ENCODE measurements around the gene RLN3.

DNA sequence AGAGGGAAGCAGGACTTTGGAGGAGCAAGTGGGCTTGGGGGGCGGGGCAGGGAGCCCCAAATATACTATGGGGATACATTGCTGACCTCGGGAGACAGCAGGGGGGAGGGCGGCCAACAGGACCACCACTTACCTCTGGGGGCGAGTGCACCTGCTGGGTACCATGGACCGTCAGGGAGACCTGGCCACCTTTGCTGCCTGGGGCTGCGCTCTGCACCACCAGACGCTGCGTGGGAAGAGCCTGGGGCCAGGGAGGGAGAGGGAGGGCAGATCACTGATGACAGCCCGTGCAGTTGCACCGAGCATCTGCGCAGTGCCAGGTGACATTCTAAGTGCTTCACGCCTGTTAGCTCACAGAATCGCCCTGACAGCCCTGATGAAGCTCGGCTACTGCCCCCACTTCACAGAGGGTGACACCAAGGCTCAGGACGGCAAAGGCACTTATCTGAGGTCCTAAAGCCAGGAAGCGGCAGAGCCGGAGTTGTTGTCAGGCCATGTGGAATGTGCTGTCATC, 45.9 kb upstream of the RLN3 start:
- TF ChIP-seq, protein P1, sequence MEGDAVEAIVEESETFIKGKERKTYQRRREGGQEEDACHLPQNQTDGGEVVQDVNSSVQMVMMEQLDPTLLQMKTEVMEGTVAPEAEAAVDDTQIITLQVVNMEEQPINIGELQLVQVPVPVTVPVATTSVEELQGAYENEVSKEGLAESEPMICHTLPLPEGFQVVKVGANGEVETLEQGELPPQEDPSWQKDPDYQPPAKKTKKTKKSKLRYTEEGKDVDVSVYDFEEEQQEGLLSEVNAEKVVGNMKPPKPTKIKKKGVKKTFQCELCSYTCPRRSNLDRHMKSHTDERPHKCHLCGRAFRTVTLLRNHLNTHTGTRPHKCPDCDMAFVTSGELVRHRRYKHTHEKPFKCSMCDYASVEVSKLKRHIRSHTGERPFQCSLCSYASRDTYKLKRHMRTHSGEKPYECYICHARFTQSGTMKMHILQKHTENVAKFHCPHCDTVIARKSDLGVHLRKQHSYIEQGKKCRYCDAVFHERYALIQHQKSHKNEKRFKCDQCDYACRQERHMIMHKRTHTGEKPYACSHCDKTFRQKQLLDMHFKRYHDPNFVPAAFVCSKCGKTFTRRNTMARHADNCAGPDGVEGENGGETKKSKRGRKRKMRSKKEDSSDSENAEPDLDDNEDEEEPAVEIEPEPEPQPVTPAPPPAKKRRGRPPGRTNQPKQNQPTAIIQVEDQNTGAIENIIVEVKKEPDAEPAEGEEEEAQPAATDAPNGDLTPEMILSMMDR (IDR thresholded peaks at IDR 0.05), result no peak
- no peak for TF ChIP-seq POLR2A (IDR thresholded peaks at IDR 0.05)

Measured in esophagus squamous epithelium (tissue), 4 donors.